Left lobe of liver (tissue), 2 donors: ENCODE results near the gene QPRT. TPM values are rescaled to one million over a fixed set of nuclear protein-coding genes. Genes with fewer than 3 reads are reported as not detected.
A peak's percentile ranks its signal among the peaks of the same experiment; 100 is the strongest.
"Not testable (repeated sequence)": the region's sequence is repeated elsewhere in the genome, so short reads cannot be mapped to it uniquely, and the experiment has no call there.

Experiments
- ATAC-seq: fragments of 200-7000 bp; cut with Tn5 transposase; one replicate; pipeline ENCODE4 v1.9.1; 2020; ENCODE audit warnings: mild to moderate bottlenecking, moderate library complexity
- DNase-seq: peaks from one replicate; pipeline ENCODE4 v3.0.0-alpha.2; 2020; ENCODE audit warnings: low spot score
- total RNA-seq: library from RNA; stranded (reverse); gene quantifications from one replicate; pipeline ENCODE4 v1.2.1, GENCODE V29; 2021
- donor health status: DM: no; HTN: no; CAD: no; lungs with moderate emphysema.
- donor health status: DM: no; HTN: yes; CAD: no.

QPRT gene
- total RNA-seq, 1 donor from 2014 or later: 143 TPM

- no peak for ATAC-seq
Measured at GRCh38 chr16:29743827-29744531, 65.0 kb downstream of the QPRT start.

GRCh38 chr16:29744541-29745101, 65.6 kb downstream of the QPRT start:
- ATAC-seq (no peak), DNase-seq (no peak)

More at GRCh38 chr16:29743827-29744531, 65.0 kb downstream of the QPRT start:
- DNase-seq: no peak

- ATAC-seq (peak; percentile 14), DNase-seq (no peak)
Measured at GRCh38 chr16:29745121-29745852, 66.3 kb downstream of the QPRT start.

GRCh38 chr16:29745853-29746345, 66.9 kb downstream of the QPRT start, which contains the start of gene C16orf54:
C16orf54 (minus strand) TSS chr16:29745990; CDS start chr16:29744951, 1,039 bp downstream.
- DNase-seq: peak; percentile 64
- ATAC-seq: peak; percentile 62

GRCh38 chr16:29746518-29746917, 67.5 kb downstream of the QPRT start:
- not testable (repeated sequence) for DNase-seq, ATAC-seq

Other genes with a start within 250 kb of the QPRT start
- 2.4 TPM for gene BOLA2, start 224.8 kb upstream of the QPRT start, total RNA-seq
- 12.4 TPM for gene SLX1B, start 224.6 kb upstream of the QPRT start, total RNA-seq
- 8.3 TPM for gene SULT1A4, start 219.3 kb upstream of the QPRT start, total RNA-seq
- gene NPIPB12, start 172.8 kb upstream of the QPRT start, total RNA-seq: 44.2 TPM
- gene SPN, start 15.9 kb upstream of the QPRT start, total RNA-seq: 1.3 TPM
- gene C16orf54, start 66.8 kb downstream of the QPRT start, total RNA-seq: 0.53 TPM
- 1.3 TPM for gene ZG16, start 99.1 kb downstream of the QPRT start, total RNA-seq
- gene KIF22, start 111.6 kb downstream of the QPRT start, total RNA-seq: 27.2 TPM
- gene MAZ, start 127.3 kb downstream of the QPRT start, total RNA-seq: 101 TPM
- 0.33 TPM for gene PRRT2, start 133.0 kb downstream of the QPRT start, total RNA-seq
- 11.9 TPM for gene PAGR1, start 137.0 kb downstream of the QPRT start, total RNA-seq
- gene MVP, start 141.3 kb downstream of the QPRT start, total RNA-seq: 44.4 TPM
- 53.1 TPM for gene CDIPT, start 184.0 kb downstream of the QPRT start, total RNA-seq
- gene SEZ6L2, start 220.4 kb downstream of the QPRT start, total RNA-seq: 0.55 TPM
- gene ASPHD1, start 221.3 kb downstream of the QPRT start, total RNA-seq: 0.13 TPM
- 9.8 TPM for gene KCTD13, start 247.0 kb downstream of the QPRT start, total RNA-seq